Left ventricle myocardium inferior (tissue), 1 donor: ENCODE measurements around the gene GFRA1. TPM values are rescaled to one million over a fixed set of nuclear protein-coding genes. Genes with fewer than 3 reads are reported as not detected.

ENCODE experiments used
- DNase-seq: peaks from one replicate; pipeline ENCODE4 v3.0.0-alpha.2; 2020
- H3K27ac ChIP-seq: fragments of 200-600 bp; replicated peaks from 2 replicates; pipeline ENCODE4 v1.8.0; 2021
- H3K27me3 ChIP-seq: fragments of 200-600 bp; 2 replicates; pipeline ENCODE4 v1.8.0; 2021; ENCODE audit warnings: low read depth
- H3K36me3 ChIP-seq: fragments of 200-600 bp; 2 replicates; pipeline ENCODE4 v1.8.0; 2021
- H3K4me1 ChIP-seq: fragments of 200-600 bp; 2 replicates; pipeline ENCODE4 v1.8.0; 2021
- H3K4me3 ChIP-seq: fragments of 200-600 bp; 2 replicates; pipeline ENCODE4 v1.8.0; 2021; ENCODE audit warnings: mild to moderate bottlenecking, moderate library complexity
- H3K9me3 ChIP-seq: fragments of 200-600 bp; replicated peaks from 2 replicates; pipeline ENCODE4 v1.8.0; 2021
- CTCF ChIP-seq: fragments of 200-600 bp; IDR thresholded peaks from 2 replicates; pipeline ENCODE4 v1.8.0; 2021; ENCODE audit warnings: antibody characterized with exemption, mild to moderate bottlenecking, borderline replicate concordance
- intact Hi-C: fragments of 100-400 bp; cut with micrococcal nuclease; formaldehyde crosslinking; loops from one replicate; pipeline ENCODE4 v1.11.0; 2022
- total RNA-seq: library from RNA; stranded (reverse); fragmentation: NEBNext Ultra II Directional; extraction: Animal tissue kit (Norgen Biotek cat#: 25700); gene quantifications from one replicate; pipeline ENCODE4 v1.2.1, GENCODE V29; 2021
- donor health status: DM: no; HTN: yes; CAD: no; lungs with severe emphysema.

GFRA1 gene
- total RNA-seq, 1 donor from 2014 or later, result 5.1 TPM

GRCh38 chr10:116195039-116195438 is 78.0 kb downstream of the GFRA1 start:
- Histone ChIP-seq H3K27ac (no peak overlapping the region), H3K4me3 (no peak overlapping the region), H3K27me3 (no peaks in the 10 kb centered on the region), H3K4me1 (no peaks in the 10 kb centered on the region), H3K9me3 (peaks cover 30% of the 10 kb centered on the region), H3K36me3 (no peaks in the 10 kb centered on the region)
- intact Hi-C loops, result no loop called here
- no peak for DNase-seq
- no peak for TF ChIP-seq CTCF

- H3K9me3 ChIP-seq, result peaks cover 30% of the 10 kb centered on the region
- no peak overlapping the region for H3K4me3 ChIP-seq
- TF ChIP-seq CTCF, result no peak
- no peaks in the 10 kb centered on the region for H3K36me3 ChIP-seq
- no peaks in the 10 kb centered on the region for H3K27me3 ChIP-seq
- H3K4me1 ChIP-seq, result no peaks in the 10 kb centered on the region
- no peak for DNase-seq
- intact Hi-C loops, result no loop called here
- no peak overlapping the region for H3K27ac ChIP-seq
Observed at GRCh38 chr10:116194061-116194460, 78.9 kb downstream of the GFRA1 start.

- Histone ChIP-seq H3K9me3 (peaks cover 20% of the 10 kb centered on the region), H3K36me3 (no peaks in the 10 kb centered on the region), H3K27ac (no peak overlapping the region), H3K27me3 (no peaks in the 10 kb centered on the region), H3K4me1 (no peaks in the 10 kb centered on the region), H3K4me3 (no peak overlapping the region)
- no peak for TF ChIP-seq CTCF
- no peak for DNase-seq
- intact Hi-C loops, result no loop called here
Observed at GRCh38 chr10:116190883-116191282, 82.1 kb downstream of the GFRA1 start.

GRCh38 chr10:116186273-116186672 is 86.7 kb downstream of the GFRA1 start:
- intact Hi-C loops, result no loop called here
- Histone ChIP-seq H3K36me3 (no peaks in the 10 kb centered on the region), H3K9me3 (no peaks in the 10 kb centered on the region), H3K4me3 (no peak overlapping the region), H3K27me3 (no peaks in the 10 kb centered on the region), H3K27ac (no peak overlapping the region), H3K4me1 (no peaks in the 10 kb centered on the region)
- no peak for DNase-seq
- no peak for TF ChIP-seq CTCF

- no peak for TF ChIP-seq CTCF
- Histone ChIP-seq H3K4me3 (no peak overlapping the region), H3K36me3 (no peaks in the 10 kb centered on the region), H3K9me3 (no peaks in the 10 kb centered on the region), H3K27ac (no peak overlapping the region), H3K27me3 (no peaks in the 10 kb centered on the region), H3K4me1 (no peaks in the 10 kb centered on the region)
- no peak for DNase-seq
- intact Hi-C loops, result no loop called here
Observed at GRCh38 chr10:116185199-116185867, 87.7 kb downstream of the GFRA1 start.

GRCh38 chr10:116184512-116184794 is 88.6 kb downstream of the GFRA1 start:
- H3K27me3 ChIP-seq, result no peaks in the 10 kb centered on the region
- H3K4me3 ChIP-seq, result no peak overlapping the region
- H3K9me3 ChIP-seq, result no peaks in the 10 kb centered on the region
- H3K36me3 ChIP-seq, result no peaks in the 10 kb centered on the region
- no peak for DNase-seq
- no peak overlapping the region for H3K27ac ChIP-seq
- TF ChIP-seq CTCF, result no peak
- intact Hi-C loops, result no loop called here
- H3K4me1 ChIP-seq, result no peaks in the 10 kb centered on the region
